Retinal pigment epithelial cell (primary cell): ENCODE measurements around the gene C14orf119.

Experiments used
- DNase-seq: peaks from one replicate; pipeline ENCODE4 v3.0.0-alpha.2; 2010; ENCODE audit warnings: low read depth
- H3K4me3 ChIP-seq: 2 replicates; pipeline ENCODE4 v1.5.1; 2011; ENCODE audit warnings: mild to moderate bottlenecking, low read length, control low read depth, moderate library complexity
- CTCF ChIP-seq: conservative IDR thresholded peaks from 2 replicates; pipeline ENCODE4 v1.5.1; 2011; ENCODE audit warnings: low read depth, low read length, control low read depth, inconsistent platforms

The C14orf119 gene

GRCh38 chr14:23056956-23057756, 38.1 kb upstream of the C14orf119 start, which contains the start of gene CDH24:
CDH24 (minus strand) TSS chr14:23057520; CDS start chr14:23055733, 1,787 bp downstream.
- no peak for DNase-seq

GRCh38 chr14:23057757-23058653, 37.3 kb upstream of the C14orf119 start:
- peak; percentile 45 for DNase-seq
- H3K4me3 ChIP-seq, result peak overlapping the region; percentile 57
- peak; percentile 89 for TF ChIP-seq CTCF

More at GRCh38 chr14:23056956-23057756, 38.1 kb upstream of the C14orf119 start, which contains the start of gene CDH24:
- no peak for TF ChIP-seq CTCF
- peak within 1 kb of the TSS; percentile 57 for H3K4me3 ChIP-seq

- H3K4me3 ChIP-seq, result no peak overlapping the region
- no peak for TF ChIP-seq CTCF
- DNase-seq, result no peak
These were observed 36.4 kb upstream of the C14orf119 start for GRCh38 chr14:23058654-23059504.

DNA sequence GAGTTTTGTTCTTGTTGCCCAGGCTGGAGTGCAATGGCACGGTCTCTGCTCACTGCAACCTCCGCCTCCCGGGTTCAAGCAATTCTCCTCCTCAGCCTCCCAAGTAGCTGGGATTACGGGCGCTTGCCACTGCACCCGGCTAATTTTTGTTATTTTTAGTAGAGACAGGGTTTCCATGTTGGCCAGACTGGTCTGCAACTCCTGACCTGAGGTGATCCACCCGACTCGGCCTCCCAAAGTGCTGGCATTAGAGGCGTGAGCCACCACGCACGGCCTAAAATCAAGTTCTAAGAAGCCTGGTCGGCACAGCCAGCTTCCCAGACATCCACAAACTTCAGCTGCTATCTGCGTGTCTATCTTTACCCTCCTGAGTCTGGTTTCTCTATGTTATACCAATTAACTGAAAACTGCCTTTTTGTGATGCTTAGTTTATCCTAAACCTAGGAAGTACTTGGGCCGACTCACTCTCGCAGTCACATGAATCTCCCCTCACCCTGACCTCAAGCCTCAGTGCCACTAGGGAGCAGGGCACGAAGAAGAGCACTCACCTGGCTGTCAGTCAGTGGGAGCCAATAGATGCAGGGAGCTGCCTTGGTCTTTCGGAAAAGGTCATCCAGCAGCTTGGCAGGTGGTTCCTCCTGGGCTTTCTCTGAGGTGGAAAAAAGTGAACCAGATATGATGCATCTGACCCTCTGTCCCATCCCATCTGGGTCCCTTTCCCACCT, 34.6 kb upstream of the C14orf119 start:
- H3K4me3 ChIP-seq, result no peak overlapping the region
- TF ChIP-seq CTCF, result no peak
- no peak for DNase-seq

DNA sequence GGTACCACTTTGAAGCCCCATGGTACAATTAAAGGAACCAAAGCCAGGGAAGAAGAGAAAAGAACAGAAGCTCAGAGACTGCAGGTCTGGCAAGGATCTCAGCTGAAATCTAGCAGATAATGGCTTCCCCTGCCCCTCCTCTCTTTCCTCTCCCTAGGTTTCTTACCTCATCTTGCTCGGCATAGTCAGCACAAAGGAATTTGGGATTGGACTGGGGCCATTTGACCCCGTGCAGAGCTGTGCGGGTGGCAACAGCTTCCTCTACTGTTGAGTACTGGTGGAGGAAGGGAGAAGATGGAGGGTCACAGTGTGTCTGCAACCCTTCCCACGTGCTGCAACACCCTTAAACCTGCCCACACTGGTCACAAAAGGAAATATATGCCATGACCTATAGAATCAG, 33.3 kb upstream of the C14orf119 start:
- peak; percentile 83 for DNase-seq
- TF ChIP-seq CTCF, result no peak
- H3K4me3 ChIP-seq, result no peak overlapping the region

DNA sequence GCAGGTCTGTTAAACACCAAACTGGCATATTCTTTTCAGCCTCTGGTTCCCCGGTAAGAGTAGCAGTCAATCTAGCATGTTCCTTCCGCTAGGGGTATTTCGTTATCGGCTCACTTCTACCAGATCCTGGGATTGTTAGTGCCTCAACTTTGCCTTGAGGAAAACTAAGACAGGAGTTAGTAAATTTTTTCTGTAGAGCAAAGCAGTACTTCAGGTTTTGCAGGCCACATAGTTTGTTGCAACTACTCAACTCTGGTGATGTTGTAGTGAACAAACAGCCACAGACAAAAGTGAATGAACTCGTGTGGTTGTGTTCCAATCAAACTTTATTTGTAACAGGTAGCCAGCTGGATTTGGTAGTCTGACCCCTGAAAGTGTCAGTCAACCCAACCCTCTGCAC, 31.7 kb upstream of the C14orf119 start:
- no peak for DNase-seq
- no peak overlapping the region for H3K4me3 ChIP-seq
- no peak for TF ChIP-seq CTCF
